HCT116 (cell line): ENCODE measurements around the gene KCNK15. TPM values are rescaled to one million over a fixed set of nuclear protein-coding genes. Genes with fewer than 3 reads are reported as not detected.

Experiments
- ATAC-seq: fragments of 200-7000 bp; cut with Tn5 transposase; 2 replicates; pipeline ENCODE4 v1.9.1; 2020; ENCODE audit warnings: mild to moderate bottlenecking, moderate library complexity
- BruUV-seq: library from RNA; stranded (reverse); fragments of 400-500 nt; replicated peaks from 2 replicates; lab custom pipeline; 2021; lab: Mats Ljungman, UMichigan
- CTCF ChIA-PET: fragments of 300-600 bp; sonication (Branson Sonifier 250); formaldehyde crosslinking; loops from one replicate; lab custom pipeline; 2021; ENCODE audit warnings: antibody characterized with exemption; lab: Charles Lee
- POLR2A ChIA-PET: fragments of 300-600, 350-600 bp; sonication (Branson Sonifier 250); formaldehyde crosslinking; loops from one replicate; lab custom pipeline; 2021; ENCODE audit warnings: antibody characterized with exemption; lab: Charles Lee
- RAD21 ChIA-PET, 2 experiments: fragments of 300-600 bp; sonication (Branson Sonifier 250); formaldehyde crosslinking; loops; one replicate each; lab custom pipeline; 2023; ENCODE audit warnings: low total read pairs in 2 of 2; ENCODE audit not compliant: uncharacterized antibody in 2 of 2, unreplicated experiment in 2 of 2, low non-redundant PET in 1 of 2; lab: Charles Lee
- DNase-seq: peaks from one replicate; pipeline ENCODE4 v3.0.0-alpha.2; 2010; ENCODE audit warnings: low read depth, low spot score
- H2AFZ ChIP-seq: fragments of 200-600 bp; shearing (Covaris generic), sonication (generic); 2 replicates; pipeline ENCODE4 v1.6.1; 2017; ENCODE audit warnings: low read depth, mixed run types, mixed read lengths, antibody characterized with exemption, low read length; ENCODE audit not compliant: poor library complexity, severe bottlenecking
- H3K27ac ChIP-seq: 2 replicates; pipeline ENCODE4 v1.5.1; 2012; ENCODE audit warnings: low read depth, low read length
- H3K27me3 ChIP-seq: fragments of 200-600 bp; sonication (generic); 2 replicates; pipeline ENCODE4 v1.6.1; 2016; ENCODE audit warnings: mixed run types, low read length, mixed read lengths; ENCODE audit not compliant: insufficient read depth
- H3K36me3 ChIP-seq, 2 experiments: fragments of 200-500 bp in 1 of 2; fragments of 200-600 bp in 1 of 2; sonication (Bioruptor generic) in 1 of 2; sonication (generic) in 1 of 2; 2 replicates each; pipeline versions ENCODE4 v1.5.1 to v1.6.1; 2014 to 2016; ENCODE audit warnings: low read length in 2 of 2, inconsistent platforms in 1 of 2, mixed read lengths in 1 of 2, mixed run types in 1 of 2; ENCODE audit not compliant: insufficient read depth in 2 of 2, control insufficient read depth in 1 of 2
- H3K4me1 ChIP-seq, 2 experiments: fragments of 200-600 bp in 1 of 2; sonication (generic) in 1 of 2; 2 replicates each; pipeline versions ENCODE4 v1.5.1 to v1.6.1; 2012 to 2017; ENCODE audit warnings: low read length in 2 of 2, inconsistent platforms in 1 of 2, mild to moderate bottlenecking in 1 of 2, mixed read lengths in 1 of 2, mixed run types in 1 of 2, moderate library complexity in 1 of 2; ENCODE audit not compliant: insufficient read depth in 2 of 2, control insufficient read depth in 1 of 2
- H3K4me2 ChIP-seq: fragments of 200-600 bp; sonication (generic); 2 replicates; pipeline ENCODE4 v1.6.1; 2017; ENCODE audit warnings: mixed run types, low read length, mixed read lengths
- H3K4me3 ChIP-seq, 2 experiments: fragments of 200-600 bp in 1 of 2; sonication (generic) in 1 of 2; replicated peaks in 1 of 2; 2 replicates each; pipeline ENCODE4 v1.5.1; 2011 to 2016; ENCODE audit warnings: low read length in 2 of 2, control low read depth in 1 of 2, low read depth in 1 of 2, mild to moderate bottlenecking in 1 of 2, mixed read lengths in 1 of 2, mixed run types in 1 of 2
- H3K79me2 ChIP-seq: fragments of 200-600 bp; sonication (generic); 2 replicates; pipeline ENCODE4 v1.6.1; 2017; ENCODE audit warnings: mild to moderate bottlenecking, mixed run types, low read length, moderate library complexity, mixed read lengths; ENCODE audit not compliant: insufficient read depth
- H3K9ac ChIP-seq: fragments of 200-600 bp; sonication (generic); 2 replicates; pipeline ENCODE4 v1.6.1; 2016; ENCODE audit warnings: low read length, mixed read lengths
- H3K9me2 ChIP-seq: fragments of 200-600 bp; sonication (generic), shearing (Covaris generic); 2 replicates; pipeline ENCODE4 v1.6.1; 2017; ENCODE audit warnings: mixed run types, mild to moderate bottlenecking, moderate library complexity; ENCODE audit not compliant: insufficient read depth
- H3K9me3 ChIP-seq, 2 experiments: fragments of 200-500 bp in 1 of 2; fragments of 200-600 bp in 1 of 2; sonication (Bioruptor generic) in 1 of 2; sonication (generic) in 1 of 2; 2 replicates each; pipeline ENCODE4 v1.6.1; 2014 to 2017; ENCODE audit warnings: low read length in 2 of 2, mixed read lengths in 2 of 2, inconsistent platforms in 1 of 2, low read depth in 1 of 2, mild to moderate bottlenecking in 1 of 2, mixed run types in 1 of 2, moderate library complexity in 1 of 2; ENCODE audit not compliant: control insufficient read depth in 1 of 2, insufficient read depth in 1 of 2
- H4K20me1 ChIP-seq: fragments of 200-600 bp; sonication (generic), shearing (Covaris generic); 2 replicates; pipeline ENCODE4 v1.6.1; 2017; ENCODE audit warnings: mixed run types, mild to moderate bottlenecking, moderate library complexity; ENCODE audit not compliant: insufficient read depth
- ATF3 ChIP-seq: IDR thresholded peaks from 2 replicates; pipeline ENCODE4 v1.6.1; 2012
- CTCF ChIP-seq, 3 experiments: fragments of 200-600 bp in 1 of 3; sonication (generic) in 1 of 3; IDR thresholded peaks in 2 of 3; conservative IDR thresholded peaks in 1 of 3; 2 replicates each; pipeline ENCODE4 v1.5.1; 2012 to 2017; ENCODE audit warnings: low read depth in 2 of 3, low read length in 2 of 3, antibody characterized with exemption in 1 of 3, borderline replicate concordance in 1 of 3, control low read depth in 1 of 3, mild to moderate bottlenecking in 1 of 3, mixed read lengths in 1 of 3, mixed run types in 1 of 3, moderate library complexity in 1 of 3; ENCODE audit not compliant: insufficient read depth in 1 of 3
- EGR1 ChIP-seq: IDR thresholded peaks from 2 replicates; pipeline ENCODE4 v1.6.1; 2012; ENCODE audit warnings: low read depth
- ELF1 ChIP-seq: IDR thresholded peaks from 2 replicates; pipeline ENCODE4 v1.6.1; 2012; ENCODE audit warnings: low read depth, borderline replicate concordance
- EZH2 ChIP-seq: fragments of 200-600 bp; sonication (generic); IDR thresholded peaks from 2 replicates; pipeline ENCODE4 v1.6.1; 2017; ENCODE audit warnings: antibody characterized with exemption, mixed run types
- FOSL1 ChIP-seq: IDR thresholded peaks from 2 replicates; pipeline ENCODE4 v1.6.1; 2012; ENCODE audit warnings: low read depth
- MAX ChIP-seq: IDR thresholded peaks from 2 replicates; pipeline ENCODE4 v1.6.1; 2012
- POLR2A ChIP-seq: IDR thresholded peaks from 2 replicates; pipeline ENCODE4 v1.7.0; 2011; ENCODE audit warnings: borderline replicate concordance; ENCODE audit not compliant: insufficient read depth, insufficient read length; ENCODE audit errors: extremely low read depth
- RAD21 ChIP-seq: IDR thresholded peaks from 2 replicates; pipeline ENCODE4 v1.6.1; 2012; ENCODE audit warnings: low read depth, mild to moderate bottlenecking
- SIN3A ChIP-seq: IDR thresholded peaks from 2 replicates; pipeline ENCODE4 v1.6.1; 2012; ENCODE audit warnings: low read depth
- SP1 ChIP-seq: IDR thresholded peaks from 2 replicates; pipeline ENCODE4 v1.6.1; 2012; ENCODE audit warnings: low read depth
- SRF ChIP-seq: IDR thresholded peaks from 2 replicates; pipeline ENCODE4 v1.6.1; 2012; ENCODE audit warnings: low read depth
- TCF7L2 ChIP-seq: IDR thresholded peaks from 2 replicates; pipeline ENCODE4 v1.7.0; 2011; ENCODE audit warnings: borderline replicate concordance, inconsistent platforms; ENCODE audit not compliant: insufficient read depth, insufficient read length; ENCODE audit errors: extremely low read depth
- YY1 ChIP-seq: IDR thresholded peaks from 2 replicates; pipeline ENCODE4 v1.6.1; 2011; ENCODE audit warnings: low read length, low read depth, moderate library complexity, mild to moderate bottlenecking; ENCODE audit not compliant: insufficient replicate concordance; ENCODE audit errors: extremely low read depth
- ZFX ChIP-seq: fragments of 450-650 bp; IDR thresholded peaks from 2 replicates; pipeline ENCODE4 v1.6.1; 2017
- ZNF274 ChIP-seq: fragments of 200-500 bp; sonication (Bioruptor generic); IDR thresholded peaks from 2 replicates; pipeline ENCODE4 v1.6.1; 2014; ENCODE audit warnings: mild to moderate bottlenecking, low read depth, low read length, inconsistent platforms
- intact Hi-C: fragments of 100-400 bp; cut with micrococcal nuclease; formaldehyde crosslinking; loops from 2 replicates; pipeline ENCODE4 v1.10.0; 2022
- total RNA-seq: library from RNA; stranded (reverse); gene quantifications from one replicate; pipeline ENCODE4 v1.2.1, GENCODE V29; 2021; ENCODE audit not compliant: unreplicated experiment

The KCNK15 gene
- total RNA-seq, 1 experiment from 2014 or later: not detected

GRCh38 chr20:44792796-44793195, 47.1 kb downstream of the KCNK15 start:
- Histone ChIP-seq H3K4me1 (no peaks in the 10 kb centered on the region), H3K9me2 (no peaks in the 10 kb centered on the region), H2AFZ (no peak overlapping the region), H3K4me3 (no peak overlapping the region), H3K79me2 (no peaks in the 10 kb centered on the region), H3K36me3 (no peaks in the 10 kb centered on the region), H3K9me3 (no peaks in the 10 kb centered on the region), H3K27ac (no peak overlapping the region), H4K20me1 (no peaks in the 10 kb centered on the region), H3K4me2 (no peak overlapping the region), H3K27me3 (peaks cover 11% of the 10 kb centered on the region; the same call in 1 of the 2 replicates), H3K9ac (no peak overlapping the region)
- ChIA-PET CTCF (no interaction called here), RAD21 (no interaction called here), POLR2A (no interaction called here)
- no peak for TF ChIP-seq TCF7L2
- no peak for TF ChIP-seq POLR2A
- no peak for TF ChIP-seq RAD21
- no peak for TF ChIP-seq SP1
- TF ChIP-seq EGR1: no peak
- BruUV-seq: no TSS peak
- intact Hi-C loops: no loop called here
- DNase-seq (no peak), ATAC-seq (no peak)

GRCh38 chr20:44795836-44796235, 50.2 kb downstream of the KCNK15 start:
- CTCF ChIA-PET: no interaction called here

More at GRCh38 chr20:44795836-44796235, 50.2 kb downstream of the KCNK15 start:
- intact Hi-C loops: no loop called here
- H3K9ac ChIP-seq: no peak overlapping the region
- ChIA-PET RAD21 (interaction anchor here in 1 of 2 experiments (0.6 kb wide), 1 partner anchor 300 kb away, joined by 5 read pairs; no protein-coding TSS in a partner anchor), POLR2A (no interaction called here)
- no peak overlapping the region for H3K4me3 ChIP-seq
- ATAC-seq (no peak), DNase-seq (no peak)
- TF ChIP-seq MAX (no peak), SP1 (no peak), ZFX (no peak), EGR1 (no peak), FOSL1 (no peak), CTCF (IDR thresholded peaks at IDR 0.05 in 2 of 3, conservative IDR thresholded peaks at IDR 0.05 in 1 of 3; ENCODE audit: borderline replicate concordance in 1 of 3, insufficient read depth in 1 of 3, low read depth in 2 of 3, low read length in 2 of 3) (no peak), TCF7L2 (no peak), ATF3 (no peak), SIN3A (no peak), EZH2 (no peak), ELF1 (no peak), ZNF274 (no peak), SRF (no peak), YY1 (no peak)
- TF ChIP-seq, all 23 proteins: peak for 0
- no peak overlapping the region for H3K27ac ChIP-seq
- no peaks in the 10 kb centered on the region for H4K20me1 ChIP-seq
- no peaks in the 10 kb centered on the region for H3K9me2 ChIP-seq
- H3K79me2 ChIP-seq: no peaks in the 10 kb centered on the region
- H3K36me3 ChIP-seq: no peaks in the 10 kb centered on the region
- H2AFZ ChIP-seq: no peak overlapping the region
- no peak overlapping the region for H3K4me2 ChIP-seq
- H3K4me1 ChIP-seq: no peaks in the 10 kb centered on the region
- peaks cover 6% of the 10 kb centered on the region; the same call in 1 of the 2 replicates for H3K27me3 ChIP-seq
- no TSS peak for BruUV-seq
- H3K9me3 ChIP-seq: no peaks in the 10 kb centered on the region
